Medulla oblongata (tissue), 1 donor: ENCODE results near the gene ENTR1.
"Not testable (repeated sequence)": the region's sequence is repeated elsewhere in the genome, so short reads cannot be mapped to it uniquely, and the experiment has no call there.

Source experiments
- DNase-seq: peaks from one replicate; pipeline ENCODE4 v3.0.0-alpha.2; 2015; ENCODE audit errors: extremely low spot score

Gene ENTR1

GRCh38 chr9:136438548-136439480, 28.4 kb upstream of the ENTR1 start:
- no peak for DNase-seq

- no peak for DNase-seq
These were observed 27.6 kb upstream of the ENTR1 start for GRCh38 chr9:136437839-136438547.

GRCh38 chr9:136437430-136437829, 27.0 kb upstream of the ENTR1 start:
- no peak for DNase-seq

GRCh38 chr9:136436055-136436634, 25.7 kb upstream of the ENTR1 start:
- DNase-seq, result no peak

- DNase-seq, result no peak
These were observed 24.3 kb upstream of the ENTR1 start for GRCh38 chr9:136434580-136435169.

DNA sequence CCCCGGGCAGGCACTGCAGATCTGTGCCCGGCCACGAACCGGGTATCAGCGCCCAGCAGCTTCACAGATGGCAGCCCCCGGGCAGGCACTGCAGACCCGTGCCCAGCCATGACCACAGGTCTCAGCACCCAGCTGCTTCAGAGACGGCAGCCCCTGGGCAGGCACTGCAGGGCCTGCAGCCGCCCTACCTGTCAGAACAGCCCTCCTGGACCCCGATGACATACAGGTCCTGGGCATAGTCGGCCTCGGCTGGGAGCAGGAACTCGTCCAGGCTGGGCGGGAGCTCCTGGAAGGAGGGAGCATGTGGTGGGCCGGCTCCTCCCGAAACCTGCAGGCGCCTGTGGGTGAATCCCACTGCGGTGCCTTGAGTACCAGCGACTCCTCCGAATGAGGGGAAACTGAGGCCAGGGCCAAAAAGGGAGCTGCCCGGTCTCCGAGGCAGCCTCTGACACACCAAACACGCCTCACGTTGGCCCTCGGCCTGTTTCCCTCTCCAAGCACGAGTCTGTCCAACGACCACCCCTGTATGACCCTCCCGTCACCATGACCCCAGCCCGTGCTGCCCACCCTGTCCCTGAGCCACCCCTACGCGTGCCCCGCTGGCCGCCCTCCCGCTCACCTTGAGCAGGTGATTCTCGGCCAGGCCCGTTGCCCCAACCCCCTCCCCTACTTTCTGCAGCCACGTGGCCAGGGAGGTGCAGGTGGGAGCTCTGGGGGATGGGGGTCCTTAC, 23.6 kb upstream of the ENTR1 start:
- DNase-seq, result no peak

GRCh38 chr9:136433043-136433715, 22.8 kb upstream of the ENTR1 start:
- DNase-seq, result no peak

GRCh38 chr9:136432591-136432990, 22.2 kb upstream of the ENTR1 start:
- DNase-seq, result no peak

DNA sequence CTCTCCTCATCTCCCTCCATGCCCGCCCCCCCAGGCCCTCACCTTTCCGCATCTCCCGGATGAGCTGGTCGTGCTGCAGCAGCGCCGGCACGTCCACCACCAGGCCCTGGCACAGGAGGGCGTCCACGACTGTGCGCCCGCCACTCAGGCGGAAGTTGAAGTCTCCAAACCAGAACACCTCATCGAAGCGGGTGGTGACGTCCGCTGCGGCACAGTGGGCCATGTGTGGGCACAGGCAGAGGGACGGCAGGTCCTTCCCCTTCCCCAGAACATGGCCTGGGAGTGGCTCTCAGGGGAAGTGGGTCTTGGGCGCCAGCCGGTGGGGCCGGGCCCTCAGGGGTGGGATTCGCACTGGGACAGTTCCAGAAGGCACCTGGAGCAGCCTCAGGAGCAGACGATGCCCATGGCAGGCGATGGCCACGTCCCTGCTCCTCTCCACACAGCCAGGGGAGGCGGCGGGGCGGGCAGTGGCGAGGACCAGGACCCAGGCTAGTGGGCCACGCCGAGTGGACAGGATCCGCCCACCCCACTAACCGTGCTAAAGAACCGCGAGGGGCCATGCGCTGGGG, 21.5 kb upstream of the ENTR1 start:
- DNase-seq, result no peak

DNA sequence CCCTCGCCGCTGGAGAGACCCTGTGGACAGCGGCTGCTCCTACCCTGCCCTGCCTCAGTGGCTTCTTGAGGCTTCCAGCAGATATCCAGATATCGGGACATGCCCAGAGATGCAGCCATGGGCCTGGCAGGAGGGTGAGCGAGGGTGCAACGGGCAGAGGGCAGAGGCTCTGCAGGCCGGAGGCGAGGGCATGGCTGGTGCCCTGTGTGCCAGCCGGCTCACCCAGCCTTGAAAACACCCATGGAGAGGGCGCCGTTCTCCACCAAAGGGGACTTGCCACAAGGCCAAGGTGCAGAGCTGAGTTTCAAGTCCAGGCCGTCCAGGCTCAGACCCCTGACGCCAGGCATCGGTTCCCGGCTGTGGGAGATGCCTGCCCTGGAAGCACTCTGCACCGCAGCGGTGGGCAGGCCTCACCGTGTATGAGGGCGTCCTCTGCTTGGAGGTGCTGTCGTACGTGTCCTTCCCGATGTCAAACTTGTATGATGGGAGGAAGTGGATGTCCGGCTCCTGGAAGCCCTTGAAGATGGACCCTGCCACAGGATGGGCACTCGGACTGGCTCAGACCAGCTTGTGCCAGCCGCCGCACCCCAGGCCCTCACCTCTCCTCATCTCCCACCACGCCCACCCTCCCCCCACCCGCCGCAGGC, 20.3 kb upstream of the ENTR1 start:
- no peak for DNase-seq

GRCh38 chr9:136429683-136430491, 19.5 kb upstream of the ENTR1 start:
- no peak for DNase-seq

DNA sequence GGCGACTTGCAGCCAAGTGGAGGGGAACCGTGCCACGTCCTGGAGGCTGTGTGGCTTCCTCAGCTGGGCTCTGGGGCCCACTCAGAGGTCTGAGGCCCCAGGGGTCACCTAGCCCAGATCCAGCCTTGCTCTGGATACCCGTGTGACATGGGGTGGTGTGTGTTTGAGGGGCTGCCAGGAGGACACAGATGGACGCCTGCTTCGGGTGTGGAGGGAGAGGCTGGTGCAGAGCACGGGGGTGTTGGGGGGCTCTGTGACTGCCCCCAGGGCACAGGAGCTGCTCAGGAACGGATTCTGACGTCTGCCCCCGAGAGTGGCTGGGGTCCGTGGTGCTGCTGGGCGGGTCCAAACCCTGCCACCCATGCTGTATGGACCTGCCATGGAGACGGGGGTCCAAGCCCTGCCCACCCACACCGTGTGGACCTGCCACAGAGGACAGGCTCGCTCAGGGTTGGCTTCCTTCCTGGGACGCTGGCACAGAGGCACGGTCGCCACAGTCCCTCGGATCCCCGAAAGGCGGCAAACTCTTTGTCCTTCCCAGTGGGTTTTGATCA, 18.7 kb upstream of the ENTR1 start:
- no peak for DNase-seq

GRCh38 chr9:136426787-136427186, 16.4 kb upstream of the ENTR1 start:
- DNase-seq, result no peak

GRCh38 chr9:136425367-136425766, 15.0 kb upstream of the ENTR1 start:
- not testable (repeated sequence) for DNase-seq

GRCh38 chr9:136424750-136425362, 14.4 kb upstream of the ENTR1 start:
- DNase-seq, result no peak

DNA sequence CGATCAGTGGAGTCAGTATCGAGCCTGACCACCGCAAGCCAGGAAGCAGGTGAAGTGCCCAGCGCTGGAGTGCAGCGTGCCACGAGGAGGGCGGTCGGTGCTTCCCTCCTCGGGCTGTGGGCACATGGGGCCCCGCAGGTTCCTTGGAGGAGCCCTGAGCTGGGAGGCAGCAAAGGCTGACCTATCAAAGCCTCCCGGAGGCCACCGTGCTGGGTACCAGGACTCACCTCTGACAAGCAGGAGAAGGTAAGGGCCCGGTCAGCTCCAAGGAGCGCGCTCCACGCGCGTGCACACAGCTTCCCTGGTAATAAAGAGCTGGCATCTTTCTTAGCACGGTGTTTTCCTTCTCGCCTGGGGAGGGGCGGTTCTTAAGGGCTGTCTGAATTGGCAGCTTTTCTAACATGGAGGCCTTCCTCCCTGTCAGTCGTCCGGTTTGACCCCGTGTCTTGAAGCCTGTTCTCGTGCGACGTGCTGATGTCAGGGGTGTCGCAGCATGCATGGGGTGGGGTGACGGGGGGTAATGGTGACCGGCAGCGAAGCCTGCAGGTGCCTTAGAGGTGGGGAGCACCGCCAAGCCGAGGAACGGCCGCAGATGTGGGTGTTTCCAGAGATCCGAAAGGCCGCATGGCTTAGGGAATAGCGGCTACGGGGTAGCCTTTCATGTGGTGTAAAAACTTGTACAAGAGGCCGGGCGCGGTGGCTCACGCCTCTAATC, 13.2 kb upstream of the ENTR1 start:
- DNase-seq, result no peak

- DNase-seq, result no peak
These were observed 12.5 kb upstream of the ENTR1 start for GRCh38 chr9:136422876-136423275.

DNA sequence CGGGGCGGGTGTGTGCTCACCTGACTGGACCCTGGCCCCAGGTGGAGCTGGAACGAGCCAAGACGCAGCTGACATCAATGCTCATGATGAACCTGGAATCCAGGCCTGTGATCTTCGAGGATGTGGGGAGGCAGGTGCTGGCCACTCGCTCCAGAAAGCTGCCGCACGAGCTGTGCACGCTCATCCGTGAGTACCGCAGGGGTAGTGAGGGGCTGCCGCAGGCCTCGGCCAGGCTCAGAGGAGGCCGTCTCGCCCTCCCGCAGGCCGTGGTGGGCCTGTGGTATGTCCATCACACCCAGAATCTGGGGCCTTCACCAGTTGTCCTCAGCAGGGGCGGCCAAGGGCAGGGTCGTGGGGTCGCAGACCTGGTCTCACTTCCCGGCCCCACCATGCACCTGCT, 11.4 kb upstream of the ENTR1 start:
- DNase-seq, result no peak
